HG03097 (cell line): ENCODE data around the gene RNF225.
"Not testable (repeated sequence)": the region's sequence is repeated elsewhere in the genome, so short reads cannot be mapped to it uniquely, and the experiment has no call there.

ENCODE experiments used
- ATAC-seq: cut with Tn5 transposase; IDR thresholded peaks from one replicate; pipeline ENCODE4 v1.9.1; 2021; ENCODE audit not compliant: unreplicated experiment, low FRiP score

RNF225 gene

GRCh38 chr19:58395220-58395978 lies at the start of gene RNF225:
Gene RNF225, plus strand, starts transcription at chr19:58395656. Its CDS starts 434 bp downstream, at chr19:58396090.
- ATAC-seq: no peak

DNA sequence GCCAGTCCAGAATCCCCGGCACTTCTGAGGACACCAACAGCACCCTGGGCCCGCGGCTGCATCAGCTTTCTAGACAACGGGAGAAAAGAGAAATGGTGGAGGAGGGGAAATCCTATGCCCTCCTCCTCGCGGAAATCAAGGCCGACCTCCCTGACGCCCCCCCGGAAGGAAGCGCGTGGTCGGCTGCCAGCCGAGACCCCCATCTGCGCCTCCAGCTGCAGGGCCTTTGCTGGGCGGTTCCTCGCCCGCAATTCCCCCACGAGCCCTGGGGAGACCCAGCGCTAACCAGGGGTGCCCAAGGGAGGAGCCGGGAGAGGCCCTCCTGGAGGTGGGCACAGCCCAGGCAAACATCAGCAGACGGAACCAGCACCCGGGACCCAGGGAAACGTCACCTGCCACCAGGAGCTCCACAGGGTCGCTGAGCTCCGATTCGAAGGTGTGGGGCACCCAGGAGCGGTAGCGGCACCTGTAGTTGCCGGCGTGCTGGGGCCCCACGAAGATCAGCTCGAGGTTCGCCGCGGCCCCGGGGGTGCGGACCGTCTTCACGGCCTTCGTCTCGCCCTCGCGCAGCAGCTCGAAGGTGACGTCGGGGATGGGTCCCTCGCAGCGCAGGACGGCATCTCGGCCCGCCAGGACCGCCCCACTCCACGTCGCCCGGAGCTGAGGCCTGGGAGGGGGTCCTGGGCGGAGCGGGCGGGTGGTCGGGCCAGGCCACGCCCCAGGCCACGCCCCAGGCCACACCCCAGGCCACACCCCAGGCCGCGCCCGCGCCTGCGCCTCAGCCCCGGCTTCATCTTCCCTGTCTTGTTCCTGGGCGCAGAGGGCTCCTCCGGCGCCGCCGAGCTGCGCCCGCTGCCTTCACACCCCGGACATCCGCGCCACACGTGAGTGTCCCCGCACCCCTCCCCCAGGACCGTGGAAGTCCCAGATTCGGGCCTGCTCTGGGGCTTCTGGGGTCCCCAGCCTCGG lies 48.2 kb upstream of the RNF225 start:
- ATAC-seq: peak; percentile 64

DNA sequence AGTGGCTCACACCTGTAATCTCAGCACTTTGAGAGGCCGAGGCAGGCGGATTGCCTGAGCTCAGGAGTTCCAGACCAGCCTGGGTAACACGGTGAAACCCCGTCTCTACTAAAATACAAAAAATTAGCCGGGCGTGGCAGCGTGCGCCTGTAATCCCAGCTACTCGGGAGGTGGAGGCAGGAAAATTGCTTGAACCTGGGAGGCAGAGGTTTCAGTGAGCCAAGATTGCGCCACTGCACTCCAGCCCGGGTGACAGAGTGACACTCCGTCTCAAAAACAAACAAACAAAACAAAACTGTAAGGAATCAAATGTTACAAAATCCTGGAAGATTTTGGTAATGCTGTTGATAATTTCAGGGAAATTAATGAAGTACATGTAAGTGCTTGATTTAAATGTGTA lies 47.4 kb upstream of the RNF225 start:
- not testable (repeated sequence) for ATAC-seq

DNA sequence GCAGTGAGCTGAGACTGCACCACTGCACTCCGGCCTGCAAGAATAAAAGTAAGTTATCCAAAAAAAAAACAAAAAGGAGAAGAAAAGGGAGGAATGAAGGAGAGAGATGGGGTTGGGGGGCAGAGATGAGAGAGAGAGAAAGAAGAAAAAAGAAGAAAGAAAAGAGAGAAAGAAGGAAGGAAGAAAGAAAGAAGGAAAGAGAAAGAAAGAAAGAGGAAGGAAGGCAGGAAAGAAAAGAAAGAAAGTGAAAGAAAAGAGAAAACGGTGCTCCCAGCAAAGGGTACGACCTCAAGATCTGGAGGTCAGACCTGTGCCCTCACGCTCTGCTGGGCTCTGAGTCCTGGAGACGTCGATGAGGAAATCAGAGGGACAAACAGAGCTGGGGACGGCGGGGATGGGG lies 45.9 kb upstream of the RNF225 start:
- no peak for ATAC-seq

DNA sequence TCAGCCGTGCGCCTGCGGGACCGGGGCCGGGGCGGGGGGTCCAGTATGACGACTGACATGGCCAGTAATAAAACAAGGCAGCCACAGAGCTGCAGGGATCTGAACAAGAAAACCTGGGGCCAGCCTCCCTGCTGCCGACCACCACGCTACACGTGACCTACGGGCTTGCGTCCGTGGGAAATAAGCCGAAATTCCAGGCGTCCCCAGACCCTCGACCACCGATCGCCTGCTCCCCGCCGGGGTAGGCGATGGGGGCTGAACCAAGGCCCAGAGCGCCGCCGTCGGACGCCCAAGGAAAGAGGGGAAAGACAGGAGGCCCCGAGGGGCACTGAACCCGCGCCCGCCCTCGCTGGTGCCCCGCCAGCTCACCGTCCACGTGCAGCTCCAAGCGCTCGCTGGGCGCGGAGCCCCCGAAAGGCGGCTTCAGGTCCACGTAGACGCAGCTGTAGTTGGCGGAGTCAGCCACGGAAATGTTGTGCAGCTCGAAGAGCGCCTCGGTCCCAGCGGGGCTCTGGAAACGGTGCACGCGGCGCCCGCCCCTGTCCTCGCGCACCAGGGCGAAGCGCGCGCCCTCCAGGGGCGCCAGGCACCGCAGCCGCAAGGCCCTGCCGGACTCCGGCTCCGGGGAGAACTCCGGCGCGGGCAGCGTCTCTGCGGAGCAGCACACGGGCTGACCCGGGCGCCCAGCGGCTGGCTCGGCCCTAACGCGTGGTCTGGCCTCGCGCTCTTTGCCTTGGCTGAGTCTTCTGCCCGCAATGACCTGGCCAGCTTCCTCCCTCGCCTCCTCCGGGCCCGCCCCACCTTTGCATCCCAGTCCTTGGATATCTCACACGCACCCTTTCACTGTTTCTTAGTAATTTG lies 45.2 kb upstream of the RNF225 start:
- no peak for ATAC-seq

GRCh38 chr19:58350871-58351557 lies 44.4 kb upstream of the RNF225 start:
- no peak for ATAC-seq

GRCh38 chr19:58351558-58351878 lies 43.9 kb upstream of the RNF225 start:
- no peak for ATAC-seq

DNA sequence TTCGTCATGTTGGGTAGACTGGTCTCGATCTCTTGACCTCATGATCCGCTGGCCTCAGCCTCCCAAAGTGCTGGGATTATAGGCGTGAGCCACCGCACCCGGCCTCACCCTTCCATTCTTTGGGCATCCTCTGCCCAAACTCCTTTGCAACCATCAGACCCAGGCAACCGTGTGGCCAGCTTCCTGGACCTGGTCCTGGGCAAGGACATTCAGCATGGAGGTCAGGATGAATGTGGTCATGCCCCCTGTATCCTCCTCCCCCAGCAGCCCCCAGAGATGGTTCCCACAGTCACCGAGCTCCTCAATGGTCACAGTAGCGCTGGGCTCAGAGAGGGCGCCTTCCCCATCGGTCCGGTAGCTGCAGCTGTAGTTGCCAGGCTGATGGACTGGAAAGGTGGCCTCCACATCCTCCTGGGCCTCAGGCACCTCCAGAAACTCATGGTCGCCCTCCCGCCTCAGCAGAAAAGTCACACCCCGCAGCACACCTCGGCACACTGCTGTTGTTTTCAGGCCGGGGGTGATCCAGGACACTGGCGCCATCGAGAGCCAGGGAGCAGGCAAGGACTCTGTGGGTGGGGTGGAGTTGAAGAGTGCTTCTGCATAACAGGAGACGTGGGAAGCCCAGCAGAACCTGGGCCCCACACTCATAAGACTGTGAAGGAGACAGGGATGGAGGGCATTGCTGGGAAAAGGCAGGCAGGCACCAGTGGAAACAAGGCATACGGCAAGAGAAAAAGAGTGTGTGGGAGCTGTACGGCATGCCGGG lies 43.3 kb upstream of the RNF225 start:
- no peak for ATAC-seq

GRCh38 chr19:58352760-58353671 lies 42.4 kb upstream of the RNF225 start, which contains the start of gene A1BG:
Gene A1BG, minus strand, starts transcription at chr19:58353492. Its CDS starts 55 bp downstream, at chr19:58353437.
- no peak for ATAC-seq

DNA sequence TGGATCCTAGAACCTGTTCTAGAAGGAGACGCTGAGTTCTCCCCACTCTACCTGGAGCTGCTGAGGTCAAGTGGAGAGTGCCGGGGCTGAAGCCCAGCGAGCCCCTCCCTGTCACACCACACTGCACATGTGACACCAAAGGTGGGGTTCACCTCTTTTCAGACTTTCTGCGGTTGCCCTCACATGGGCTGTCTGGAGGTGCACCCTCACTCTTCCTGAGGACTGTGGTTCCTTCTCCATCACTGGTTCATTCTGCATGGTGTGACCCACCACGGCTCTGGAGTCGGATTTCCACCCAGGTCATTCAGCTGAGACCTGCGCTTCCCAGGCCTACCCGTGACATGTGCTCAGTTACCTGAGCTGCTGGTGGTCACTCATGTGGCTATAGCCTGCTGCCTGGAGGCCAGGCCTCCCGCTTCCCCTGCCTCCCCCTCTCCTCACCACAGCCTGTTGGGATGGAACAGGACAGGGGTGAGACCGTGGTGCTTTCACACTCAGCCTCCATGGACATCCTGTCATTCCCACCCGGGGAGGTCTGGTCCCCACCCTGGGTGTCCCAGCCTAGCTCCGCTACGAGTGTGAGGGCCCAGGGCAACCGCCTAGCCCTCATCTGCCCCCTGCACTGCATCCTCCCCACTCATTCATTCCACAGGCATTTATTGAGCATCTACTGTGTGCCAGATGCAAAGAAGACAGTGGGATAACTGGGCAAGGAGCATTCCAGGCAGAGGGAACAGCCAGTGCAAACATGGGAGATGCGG lies 41.6 kb upstream of the RNF225 start:
- no peak for ATAC-seq

- no peak for ATAC-seq
These were observed 40.9 kb upstream of the RNF225 start for GRCh38 chr19:58354478-58355030.

DNA sequence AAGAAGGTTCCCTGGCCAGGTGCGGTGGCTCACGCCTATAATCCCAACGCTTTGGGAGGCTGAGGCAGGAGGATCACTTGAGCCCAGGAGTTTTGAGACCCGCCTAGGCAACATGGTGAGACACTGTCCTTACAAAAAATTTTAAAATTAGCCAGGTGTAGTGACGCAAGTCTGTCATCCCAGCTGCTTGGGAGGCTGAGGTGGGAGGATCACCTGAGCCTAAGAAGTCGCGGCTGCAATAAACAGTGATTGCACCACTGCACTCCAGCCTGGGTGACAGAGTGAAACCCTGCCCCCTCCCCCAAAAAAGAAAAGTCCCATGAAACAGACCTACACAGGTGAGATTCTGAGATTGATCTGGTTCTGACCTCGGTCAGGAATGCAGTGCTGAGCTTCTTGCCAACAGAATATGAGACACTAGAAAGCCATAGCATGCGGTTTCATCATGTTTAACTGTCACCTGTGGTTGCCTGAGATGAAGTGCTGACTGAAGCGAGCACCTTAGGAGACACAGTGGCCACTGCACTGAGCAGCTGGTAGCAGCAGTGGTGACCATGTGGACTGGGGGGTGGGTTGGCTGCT lies 40.1 kb upstream of the RNF225 start:
- ATAC-seq: no peak

DNA sequence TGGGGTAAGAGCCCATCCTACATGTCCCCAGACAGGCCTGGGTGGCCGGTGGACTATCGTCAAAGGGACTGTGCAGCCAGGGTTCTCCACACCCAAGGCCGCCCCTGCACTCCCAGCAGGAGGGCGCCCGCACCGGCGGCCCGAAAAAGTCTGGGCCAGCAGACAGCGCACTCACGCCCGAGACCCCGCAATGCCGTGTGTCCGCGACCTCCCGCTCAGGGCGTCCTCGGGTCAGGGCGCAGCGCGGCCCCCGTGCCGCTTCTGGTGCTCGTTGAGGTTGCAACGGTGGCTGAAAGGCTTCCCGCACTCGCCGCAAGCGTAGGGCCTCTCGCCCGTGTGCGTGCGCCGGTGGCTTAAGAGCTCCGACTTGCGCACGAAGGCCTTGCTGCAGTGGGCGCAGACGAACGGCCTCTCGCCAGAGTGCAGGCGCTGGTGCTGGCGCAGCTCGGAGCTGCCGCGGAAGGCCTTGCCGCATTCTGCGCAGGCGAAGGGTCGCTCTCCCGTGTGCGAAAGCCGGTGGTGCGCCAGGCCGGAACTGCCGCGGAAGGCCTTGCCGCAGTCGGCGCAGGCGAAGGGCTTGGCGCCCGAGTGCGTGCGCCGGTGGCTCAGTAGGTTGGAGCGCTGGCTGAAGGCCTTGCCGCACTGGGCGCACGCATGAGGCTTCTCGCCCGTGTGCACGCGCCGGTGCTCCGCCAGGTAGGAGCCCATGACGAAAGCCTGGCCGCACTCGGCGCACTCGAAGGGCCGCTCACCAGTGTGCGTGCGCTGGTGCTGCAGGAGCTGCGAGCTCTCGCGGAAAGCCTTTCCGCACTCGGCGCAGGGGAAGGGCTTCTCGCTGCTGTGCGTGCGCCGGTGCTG lies 39.3 kb upstream of the RNF225 start:
- no peak for ATAC-seq

- no peak for ATAC-seq
These were observed 38.5 kb upstream of the RNF225 start for GRCh38 chr19:58356766-58357480.

GRCh38 chr19:58357481-58358145 lies 37.8 kb upstream of the RNF225 start:
- no peak for ATAC-seq
